ENCODE data around the gene STX1A.
"Not testable (repeated sequence)": the region's sequence is repeated elsewhere in the genome, so short reads cannot be mapped to it uniquely, and the experiment has no call there.

STX1A gene

DNA sequence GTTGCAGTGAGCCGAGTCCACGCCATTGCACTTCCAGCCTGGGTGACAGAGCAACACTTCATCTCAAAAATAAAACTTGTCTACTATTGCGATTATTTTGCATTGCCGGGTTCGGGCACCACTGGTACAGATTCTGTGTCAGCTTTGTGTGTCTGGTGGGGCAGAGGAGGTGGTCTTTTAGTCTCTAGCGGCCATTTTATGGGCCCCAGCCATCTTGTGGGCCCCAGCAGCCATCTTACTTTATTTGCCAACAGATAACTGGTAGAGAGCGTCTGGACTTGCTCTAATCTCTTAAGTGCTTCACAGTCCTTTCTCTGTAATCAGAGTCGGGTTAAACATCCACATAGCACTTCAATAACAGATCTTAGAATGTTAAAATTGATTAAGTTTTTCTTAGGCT lies 31.2 kb downstream of the STX1A start:
- H3K27ac ChIP-seq: no peak overlapping the region
- DNase-seq (ENCODE audit: low read depth, low spot score): no peak

DNA sequence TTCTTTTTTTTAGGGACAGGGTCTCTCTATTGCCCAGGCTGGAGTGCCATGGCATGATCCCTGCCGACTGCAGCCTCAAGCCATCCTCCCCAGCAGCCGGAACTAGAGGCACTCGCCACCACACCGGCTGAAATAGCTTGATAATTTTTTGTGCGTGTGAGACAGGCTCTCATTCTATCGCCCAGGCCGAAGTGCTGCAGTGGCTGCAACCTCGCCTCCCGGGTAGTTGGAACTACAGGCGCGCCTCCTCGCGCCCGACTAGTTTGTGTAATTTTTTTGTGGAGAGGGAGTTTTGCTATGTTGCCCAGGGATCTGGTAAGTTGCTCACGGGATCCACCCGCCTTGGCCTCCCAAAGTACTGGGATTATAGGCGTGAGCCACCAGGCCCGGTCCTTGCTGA lies 34.2 kb downstream of the STX1A start:
- H3K27ac ChIP-seq: no peak overlapping the region
- no peak for DNase-seq (ENCODE audit: low read depth, low spot score)

DNA sequence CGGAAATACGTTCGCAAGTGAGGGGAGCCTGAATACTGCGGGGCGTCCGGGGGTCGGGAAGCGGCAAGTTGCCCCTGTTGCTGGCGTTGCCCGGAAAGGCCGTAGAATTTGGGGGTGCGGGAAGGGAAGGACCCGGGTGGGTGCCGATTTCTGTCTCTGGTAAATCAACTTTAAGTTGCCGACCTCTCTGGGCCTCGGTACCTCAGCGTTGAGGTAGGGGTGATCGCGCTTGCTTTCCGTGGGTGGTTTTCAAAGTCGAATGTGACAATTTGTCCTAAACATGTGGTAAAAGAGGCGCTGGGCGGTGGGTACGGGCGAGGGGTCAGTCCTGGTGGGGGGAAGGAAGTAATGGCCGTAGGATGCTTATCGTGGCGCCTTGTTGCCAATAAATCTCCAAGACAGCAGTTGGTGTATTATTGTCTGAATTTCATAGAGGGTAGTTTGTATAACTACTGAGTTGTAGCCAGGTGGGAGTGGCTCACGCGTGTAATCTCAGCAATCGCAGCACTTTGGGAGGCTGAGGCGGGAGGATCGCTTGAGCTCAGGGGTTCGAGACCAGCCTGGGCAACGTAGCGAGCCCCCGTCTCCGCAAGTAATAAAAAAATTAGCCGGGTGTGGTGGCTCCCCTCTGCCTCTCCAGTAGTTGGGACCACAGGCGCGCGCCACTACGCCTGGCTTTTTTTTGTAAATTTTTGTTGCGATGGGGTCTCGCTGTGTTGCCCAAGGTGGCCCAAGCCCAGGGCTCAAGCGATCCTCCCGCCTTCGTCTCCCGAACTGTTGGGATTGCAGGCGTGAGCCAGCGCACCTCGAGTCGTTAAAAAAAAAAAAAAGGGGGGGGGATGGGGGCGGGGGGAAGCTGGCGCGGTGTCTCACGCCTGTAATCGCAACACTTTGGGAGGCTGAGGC lies 35.4 kb downstream of the STX1A start:
- DNase-seq (ENCODE audit: low read depth, low spot score): no peak
- peak overlapping the region; percentile 53 for H3K27ac ChIP-seq

DNA sequence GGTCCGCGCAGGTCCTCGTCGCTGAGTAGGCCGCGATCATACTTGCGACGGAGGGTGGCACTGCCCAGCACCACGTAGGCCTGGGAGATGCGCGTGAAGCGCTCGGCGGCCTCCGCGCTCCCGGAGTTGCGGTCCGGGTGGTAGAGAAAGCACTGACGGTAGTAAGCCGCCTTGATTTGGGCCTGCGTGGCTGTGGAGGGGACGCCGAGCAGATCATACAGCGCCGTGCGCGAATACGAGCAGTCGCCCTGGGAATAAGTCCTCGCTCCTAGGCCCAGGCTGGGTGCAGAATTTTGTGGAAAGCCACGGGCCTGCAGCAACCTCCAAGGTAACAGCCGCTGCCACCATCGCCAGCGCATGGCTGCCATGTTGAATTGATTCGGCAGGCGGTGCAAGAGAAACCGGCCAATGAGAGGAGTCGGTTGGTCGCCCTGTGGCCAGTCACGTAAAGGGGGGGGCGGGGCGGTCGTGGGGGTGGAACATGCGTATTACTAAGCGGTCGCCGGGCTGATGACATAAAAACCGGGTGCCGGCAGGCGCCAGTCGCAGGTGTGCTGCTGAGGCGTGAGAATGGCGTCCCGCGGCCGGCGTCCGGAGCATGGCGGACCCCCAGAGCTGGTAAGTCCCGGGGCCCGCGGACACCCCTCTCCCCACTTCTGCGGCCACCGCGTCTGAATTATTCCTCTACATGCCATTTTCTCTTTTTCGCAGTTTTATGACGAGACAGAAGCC lies 36.2 kb downstream of the STX1A start, which contains the start of the genes BUD23 and DNAJC30:
Gene BUD23 (plus strand): TSS at position 542 of the 732 bp plus-strand sequence. CDS start 29 bp downstream, at position 571.
Gene DNAJC30 (minus strand): TSS at position 398 of the 732 bp plus-strand sequence. CDS start 30 bp downstream, at position 368.
- peak; percentile 83 for DNase-seq (ENCODE audit: low read depth, low spot score)
- peak within 1 kb of the TSS; percentile 53 for H3K27ac ChIP-seq

DNA sequence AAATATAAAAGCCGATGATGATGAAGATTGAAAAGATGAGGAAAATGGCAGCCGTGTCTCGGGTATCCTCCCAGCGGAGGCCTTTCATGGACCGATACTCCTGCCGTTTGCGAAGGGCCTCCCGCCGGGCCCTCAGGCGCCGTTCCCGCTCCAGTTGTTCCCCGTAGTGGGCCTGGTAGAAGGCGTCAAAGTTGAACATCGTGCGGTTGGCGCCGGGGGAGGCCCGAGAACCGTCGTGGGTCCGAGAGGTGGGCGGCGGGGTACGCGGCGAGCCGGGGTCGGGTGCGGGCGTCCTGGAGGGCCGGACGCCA lies 36.8 kb downstream of the STX1A start:
- DNase-seq (ENCODE audit: low read depth, low spot score): no peak
- H3K27ac ChIP-seq: peak overlapping the region; percentile 53

DNA sequence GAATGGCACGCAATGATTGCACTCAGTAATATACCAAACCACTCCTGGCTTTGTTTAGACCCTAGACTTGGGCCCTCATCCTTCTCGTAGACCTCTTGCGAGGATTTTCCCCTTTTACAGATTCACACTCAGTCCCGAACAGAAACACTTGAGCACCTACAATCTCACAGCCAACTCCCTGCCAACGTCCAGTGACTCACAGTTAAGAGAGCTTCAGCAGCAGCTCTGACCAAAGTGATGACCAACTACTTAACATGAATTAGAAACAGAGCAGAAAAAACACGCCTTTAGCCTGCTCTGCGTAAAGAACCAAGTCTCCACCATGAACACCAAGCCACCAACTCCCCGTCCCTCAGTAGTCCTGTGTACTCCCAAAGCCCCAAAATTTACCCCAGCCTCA lies 38.4 kb downstream of the STX1A start:
- DNase-seq (ENCODE audit: low read depth, low spot score): no peak
- no peak overlapping the region for H3K27ac ChIP-seq

DNA sequence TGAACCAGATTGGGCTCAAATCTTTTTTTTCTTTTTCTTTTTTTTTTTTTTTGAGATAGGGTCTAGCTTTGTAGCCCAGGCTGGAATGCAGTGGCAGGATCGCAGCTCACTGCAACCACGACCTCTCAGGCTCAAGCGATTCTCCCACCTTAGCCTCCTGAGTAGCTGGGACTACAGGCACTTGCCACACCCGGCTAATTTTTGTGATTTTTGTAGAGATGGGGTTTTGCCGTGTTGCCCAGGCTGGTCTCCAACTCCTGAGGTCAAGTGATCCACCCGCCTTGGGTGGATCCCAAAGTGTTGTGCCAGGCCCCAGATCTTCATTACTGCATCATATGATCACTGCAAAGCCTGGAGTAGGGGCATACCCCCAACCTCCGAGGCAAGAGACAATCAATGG lies 39.0 kb downstream of the STX1A start:
- DNase-seq (ENCODE audit: low read depth, low spot score): no peak
- no peak overlapping the region for H3K27ac ChIP-seq

DNA sequence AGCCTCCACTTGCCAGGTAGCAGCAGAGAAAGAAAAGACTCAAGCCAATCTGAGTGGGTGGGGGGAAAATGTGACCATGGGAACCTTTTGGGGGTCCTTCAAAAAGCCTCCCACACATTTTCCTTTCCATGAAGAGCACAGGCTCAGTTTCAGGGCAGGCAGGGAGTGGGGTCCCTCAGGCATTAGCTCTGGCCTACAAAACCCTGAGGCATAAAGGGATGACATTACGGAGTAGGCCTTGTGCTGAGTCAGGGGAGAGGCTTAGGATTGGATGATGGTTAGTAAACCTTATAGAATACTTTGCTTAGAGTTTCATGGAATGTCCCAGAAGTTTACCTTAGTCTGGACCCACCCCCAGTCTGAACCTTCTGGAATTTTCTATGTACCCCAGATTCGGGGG lies 39.8 kb downstream of the STX1A start:
- DNase-seq (ENCODE audit: low read depth, low spot score): no peak
- H3K27ac ChIP-seq: no peak overlapping the region

DNA sequence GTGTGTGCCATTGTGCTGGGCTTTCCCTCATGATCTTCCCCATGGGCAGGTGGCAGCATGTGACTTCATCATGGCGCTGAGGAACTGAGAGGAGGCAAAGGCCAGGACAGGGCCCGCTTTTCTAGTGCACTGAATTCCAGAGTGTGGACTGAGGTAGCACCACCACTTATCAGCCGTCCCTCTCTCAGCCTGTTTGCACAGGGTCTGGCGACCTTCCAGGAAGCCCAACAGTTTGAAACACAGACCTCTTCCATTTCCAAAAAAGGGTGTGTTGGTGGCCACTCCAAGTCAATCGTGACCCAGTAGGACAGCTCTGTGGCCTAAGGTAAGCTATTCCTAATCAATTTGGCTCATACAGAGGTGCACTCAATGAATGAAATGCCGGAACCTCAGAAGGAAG lies 40.6 kb downstream of the STX1A start:
- no peak for DNase-seq (ENCODE audit: low read depth, low spot score)
- no peak overlapping the region for H3K27ac ChIP-seq

DNA sequence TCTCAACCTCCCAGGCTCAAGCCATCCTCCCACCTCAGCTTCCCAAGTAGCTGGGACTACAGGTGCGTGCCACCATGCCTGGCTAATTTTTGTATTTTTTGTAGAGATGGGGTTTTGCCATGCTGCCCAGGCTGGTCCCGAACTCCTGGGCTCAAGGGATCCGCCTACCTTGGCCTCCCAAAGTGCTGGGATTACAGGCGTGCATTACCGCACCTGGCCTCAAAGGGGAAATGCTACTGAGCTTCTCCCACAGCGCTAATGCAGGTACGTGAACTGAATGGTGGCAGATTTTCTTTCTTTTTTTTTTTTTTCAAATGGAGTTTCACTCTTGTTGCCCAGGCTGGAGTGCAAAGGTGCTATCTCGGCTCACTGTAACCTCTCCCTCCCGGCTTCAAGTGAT lies 43.4 kb downstream of the STX1A start:
- H3K27ac ChIP-seq; DNase-seq (ENCODE audit: low read depth, low spot score): not testable (repeated sequence)

DNA sequence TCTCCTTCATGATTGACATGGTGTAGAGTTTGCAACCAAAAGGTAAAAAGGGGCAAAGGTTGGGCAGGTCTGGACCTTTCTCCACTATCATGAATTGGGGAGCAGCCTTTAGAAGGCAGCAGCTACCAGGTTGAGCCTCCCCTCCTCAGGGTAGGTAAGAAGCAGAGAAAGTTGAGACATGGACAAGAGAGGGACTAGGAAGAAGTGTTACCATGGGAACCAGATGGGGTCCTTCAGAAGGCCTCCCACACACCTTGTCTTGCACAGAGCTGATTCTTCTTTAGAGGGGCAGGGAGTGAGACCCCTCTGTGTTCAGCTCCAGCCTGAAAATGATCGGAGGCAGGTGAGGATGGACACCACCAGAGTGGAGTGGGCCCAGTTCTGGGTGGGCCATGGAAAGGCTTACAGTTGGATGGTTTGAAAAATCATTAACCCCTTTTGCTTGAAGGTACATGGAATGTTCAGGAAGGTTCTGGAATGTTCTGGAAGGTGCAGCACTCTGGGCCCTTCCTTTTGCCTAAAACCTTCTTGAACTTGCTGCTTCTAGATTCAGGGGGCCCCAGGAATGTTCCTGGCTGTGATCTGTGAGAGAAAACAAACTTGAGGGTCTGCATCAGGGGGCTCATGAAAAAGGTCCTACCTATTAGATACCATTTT lies 44.9 kb downstream of the STX1A start:
- DNase-seq (ENCODE audit: low read depth, low spot score): no peak
- H3K27ac ChIP-seq: no peak overlapping the region

DNA sequence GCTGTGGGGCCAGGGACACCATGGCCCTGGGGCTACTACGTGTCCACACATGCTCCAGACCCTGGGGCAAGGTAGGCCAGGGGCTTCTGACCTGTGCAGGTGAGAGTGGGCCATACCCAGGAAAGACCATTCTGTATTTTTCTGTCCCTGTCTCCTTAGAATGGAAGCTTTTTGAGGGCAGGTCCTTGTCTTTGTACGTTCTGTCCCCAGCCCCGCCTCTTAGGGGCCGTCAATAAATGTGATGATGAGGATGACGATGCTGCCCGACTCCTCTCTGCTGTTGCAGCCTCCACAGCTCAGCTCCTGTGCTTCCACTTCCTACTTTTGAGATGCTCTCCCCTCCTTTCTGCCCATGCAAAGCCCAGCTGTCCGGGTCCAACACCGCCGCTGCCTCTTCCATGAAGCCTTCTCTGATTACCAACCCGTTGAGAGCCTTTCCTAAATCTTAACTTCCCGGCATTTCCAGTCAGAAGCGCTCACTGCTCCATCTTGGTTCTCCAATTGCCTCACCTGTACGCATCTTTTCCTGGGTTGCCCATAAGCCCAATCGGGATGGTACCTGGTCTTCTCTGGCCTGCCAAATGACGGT lies 47.5 kb downstream of the STX1A start:
- H3K27ac ChIP-seq: no peak overlapping the region
- no peak for DNase-seq (ENCODE audit: low read depth, low spot score)

DNA sequence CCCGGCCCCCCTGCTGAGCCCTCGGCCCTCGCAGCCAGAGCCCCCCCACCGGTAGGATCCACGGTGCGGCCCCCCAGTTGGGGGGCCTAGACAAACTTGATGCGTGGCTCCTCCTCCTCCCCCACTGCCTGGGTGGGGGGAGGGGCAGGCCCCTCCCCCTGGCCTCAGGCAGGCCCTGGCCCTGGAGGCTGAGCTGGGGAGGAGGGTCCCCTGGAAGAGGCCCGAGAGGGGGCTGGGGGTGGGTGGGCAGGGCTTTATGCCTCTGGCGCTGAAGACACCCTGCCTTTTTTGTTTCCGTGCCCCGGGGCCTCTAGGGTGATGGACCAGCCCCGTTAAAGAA lies 48.2 kb downstream of the STX1A start:
- DNase-seq (ENCODE audit: low read depth, low spot score): no peak
- H3K27ac ChIP-seq: no peak overlapping the region

DNA sequence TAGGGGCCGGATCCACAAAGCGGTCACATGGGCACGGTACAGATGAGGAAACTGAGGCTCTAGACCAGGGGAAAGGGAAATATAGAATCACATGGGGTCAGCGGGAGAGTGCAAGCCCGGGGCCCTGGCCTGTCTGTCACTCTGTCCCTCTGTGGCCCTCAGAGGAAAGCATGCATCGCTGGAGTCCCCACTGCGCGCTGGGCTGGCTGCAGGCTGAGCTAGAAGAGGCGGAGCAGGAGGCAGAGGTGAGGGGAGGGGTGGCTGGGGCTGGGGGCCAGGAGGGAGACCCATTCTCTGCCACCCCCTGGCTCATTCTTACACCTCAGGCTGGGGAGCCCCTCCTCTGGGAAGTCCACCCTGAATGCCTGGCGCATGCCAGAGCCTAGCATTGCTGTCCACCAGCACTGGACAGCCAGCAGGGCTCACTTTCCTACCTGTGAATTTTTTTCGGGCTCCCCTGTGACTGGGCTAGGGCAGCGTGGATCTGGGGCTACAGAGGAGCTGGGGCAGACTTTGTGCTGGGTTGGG lies 49.5 kb downstream of the STX1A start:
- DNase-seq (ENCODE audit: low read depth, low spot score): no peak
- no peak overlapping the region for H3K27ac ChIP-seq

DNA sequence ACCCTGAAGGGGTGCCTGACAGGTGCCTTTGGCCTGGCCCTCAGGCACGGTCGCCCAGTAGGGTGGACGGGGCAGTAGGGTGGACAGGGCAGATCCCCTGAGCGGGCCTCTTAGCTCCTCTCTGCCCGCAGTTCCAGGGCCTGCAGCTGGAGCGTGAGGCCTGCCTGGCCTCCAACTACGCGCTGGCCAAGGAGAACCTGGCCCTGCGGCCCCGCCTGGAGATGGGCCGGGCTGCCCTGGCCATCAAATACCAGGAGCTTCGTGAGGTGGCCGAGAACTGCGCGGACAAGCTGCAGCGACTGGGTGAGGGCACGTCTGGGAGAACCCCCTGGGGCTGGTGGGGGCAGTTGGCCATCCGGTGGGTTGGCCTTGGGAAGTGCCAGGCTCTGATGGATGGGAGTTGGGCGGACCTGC lies 50.2 kb downstream of the STX1A start:
- no peak overlapping the region for H3K27ac ChIP-seq
- no peak for DNase-seq (ENCODE audit: low read depth, low spot score)

DNA sequence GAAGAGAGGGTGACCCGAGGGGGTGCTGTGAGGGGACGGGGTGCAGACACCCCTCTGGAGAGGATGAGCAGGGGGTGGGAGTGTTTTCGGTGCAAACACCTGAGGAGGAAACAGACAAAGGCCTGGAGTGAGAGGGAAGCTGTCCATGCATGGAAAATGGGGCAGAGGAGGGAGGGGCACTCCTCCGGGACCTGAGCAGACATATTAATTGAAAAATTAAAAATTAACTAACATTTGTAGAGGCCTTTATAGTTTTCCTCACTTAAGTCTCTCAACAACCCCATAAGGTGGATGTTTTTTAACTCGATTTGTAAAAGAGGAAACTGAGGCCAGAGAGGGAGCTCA lies 50.6 kb downstream of the STX1A start:
- DNase-seq (ENCODE audit: low read depth, low spot score): no peak
- no peak overlapping the region for H3K27ac ChIP-seq

DNA sequence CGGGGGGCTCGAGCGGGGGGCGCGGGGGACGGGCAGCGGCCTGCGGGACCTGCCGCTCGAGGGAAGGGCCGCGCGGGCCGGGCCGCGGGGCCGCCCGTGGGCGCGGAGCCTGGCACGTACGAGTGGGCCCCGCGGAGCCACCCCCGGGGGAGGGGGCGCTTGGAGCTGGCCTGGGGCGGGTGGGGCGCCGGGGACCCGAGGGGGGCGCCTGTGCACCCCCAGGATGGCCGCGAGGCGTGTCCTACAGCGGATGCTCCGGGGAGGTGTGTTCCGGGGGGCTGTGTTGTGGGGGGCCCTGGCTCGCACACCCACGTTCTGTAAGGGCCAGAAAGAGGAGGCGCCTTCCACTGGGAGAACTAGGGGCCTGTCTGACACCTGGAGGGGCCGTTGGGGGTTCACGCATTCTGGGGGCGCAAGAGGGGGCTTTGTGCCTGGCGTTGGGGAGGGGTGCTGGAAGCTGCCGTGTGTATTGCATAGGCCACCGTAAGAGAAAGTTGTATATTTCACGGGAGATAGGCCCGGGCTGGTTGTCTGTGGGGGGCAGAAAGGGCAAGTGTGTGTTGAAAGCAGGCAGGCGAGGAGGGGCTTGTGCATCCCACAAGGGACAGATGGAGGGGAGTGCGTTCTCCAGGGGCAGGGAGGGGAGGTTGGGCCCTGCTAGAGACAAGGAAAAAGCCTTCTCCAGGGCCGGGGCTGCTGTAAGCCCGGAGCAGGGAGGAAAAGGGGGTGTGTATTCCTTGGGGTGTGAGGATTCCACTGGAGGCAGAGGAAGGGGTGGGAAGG lies 51.2 kb downstream of the STX1A start:
- H3K27ac ChIP-seq: no peak overlapping the region
- DNase-seq (ENCODE audit: low read depth, low spot score): no peak

DNA sequence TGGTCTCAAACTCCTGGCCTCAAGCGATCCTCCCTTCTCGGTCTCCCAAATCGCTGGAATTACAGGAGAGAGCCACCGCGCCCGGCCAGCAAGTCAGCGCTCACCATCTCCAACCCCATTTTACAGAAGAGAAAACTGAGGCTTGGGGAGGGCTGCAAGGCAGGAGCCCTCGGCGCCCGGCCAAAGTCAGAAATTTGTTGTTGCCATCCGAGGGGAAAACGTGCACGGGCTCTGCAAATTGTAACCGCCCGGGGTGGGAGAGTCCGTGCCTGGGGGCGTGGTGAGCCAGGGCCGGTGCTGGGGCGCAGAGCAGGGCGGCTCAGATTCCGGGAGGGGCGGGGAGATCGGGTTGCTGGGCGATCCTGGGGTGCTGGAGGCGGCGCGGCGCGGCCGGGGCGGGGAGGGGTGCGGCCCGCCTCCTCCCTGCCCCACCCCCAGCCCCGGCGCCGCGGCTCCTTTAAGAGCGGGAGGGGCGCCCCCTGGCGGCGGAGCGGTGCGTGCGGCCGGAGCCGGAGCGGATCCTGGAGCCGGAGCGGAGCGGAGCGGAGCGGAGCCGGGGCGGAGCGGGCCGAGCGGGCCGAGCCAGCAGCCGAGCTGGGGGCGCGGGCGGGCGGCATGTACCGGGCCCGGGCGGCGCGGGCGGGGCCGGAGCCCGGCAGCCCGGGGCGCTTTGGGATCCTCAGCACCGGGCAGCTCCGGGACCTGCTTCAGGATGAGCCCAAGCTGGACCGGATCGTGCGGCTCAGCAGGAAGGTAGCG lies 51.9 kb downstream of the STX1A start, which contains the start of gene VPS37D:
Gene VPS37D (plus strand): TSS at position 488 of the 759 bp plus-strand sequence. CDS start 128 bp downstream, at position 616.
- peak; percentile 18 for DNase-seq (ENCODE audit: low read depth, low spot score)
- no peak within 1 kb of the TSS for H3K27ac ChIP-seq

DNA sequence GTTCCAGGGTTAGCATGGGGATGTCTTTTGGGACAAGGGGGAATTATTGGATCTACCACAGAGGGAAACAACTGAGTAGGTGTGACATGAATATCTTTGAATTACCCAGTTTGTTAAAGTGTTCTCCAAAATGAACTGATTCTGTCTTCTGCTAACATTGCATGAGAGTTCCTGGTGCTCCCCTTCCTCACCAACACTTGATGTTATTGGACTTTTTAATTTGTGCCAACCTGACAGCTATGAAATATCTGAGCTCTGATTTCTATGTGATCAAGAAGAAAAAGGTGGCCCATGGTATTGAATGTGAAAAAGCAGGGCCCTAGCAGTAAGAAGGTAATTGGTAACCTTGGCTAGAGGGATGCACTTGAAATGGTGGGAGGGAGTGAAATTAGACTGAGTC lies 56.4 kb downstream of the STX1A start:
- no peak for DNase-seq (ENCODE audit: low read depth, low spot score)

More for the DNA sequence above, 56.4 kb downstream of the STX1A start:
- no peak overlapping the region for H3K27ac ChIP-seq

Data from epithelial cell of prostate (primary cell).